Choroid plexus epithelial cell (primary cell): ENCODE results near the gene CHKA.

Source experiments
- DNase-seq: peaks from one replicate; pipeline ENCODE4 v3.0.0-alpha.2; 2010; ENCODE audit warnings: low read depth
- H3K4me3 ChIP-seq: 2 replicates; pipeline ENCODE4 v1.5.1; 2011; ENCODE audit warnings: low read depth, mild to moderate bottlenecking, control low read depth, low read length, moderate library complexity
- CTCF ChIP-seq: conservative IDR thresholded peaks from 2 replicates; pipeline ENCODE4 v1.5.1; 2011; ENCODE audit warnings: low read depth, mild to moderate bottlenecking, control low read depth, inconsistent platforms, low read length, moderate library complexity

The CHKA gene

GRCh38 chr11:68137833-68138232 lies 16.6 kb upstream of the CHKA start:
- no peak for TF ChIP-seq CTCF
- DNase-seq = no peak
- peak overlapping the region; percentile 12 for H3K4me3 ChIP-seq

GRCh38 chr11:68136866-68137265 lies 15.7 kb upstream of the CHKA start:
- DNase-seq = no peak
- TF ChIP-seq CTCF = no peak
- no peak overlapping the region for H3K4me3 ChIP-seq

DNA sequence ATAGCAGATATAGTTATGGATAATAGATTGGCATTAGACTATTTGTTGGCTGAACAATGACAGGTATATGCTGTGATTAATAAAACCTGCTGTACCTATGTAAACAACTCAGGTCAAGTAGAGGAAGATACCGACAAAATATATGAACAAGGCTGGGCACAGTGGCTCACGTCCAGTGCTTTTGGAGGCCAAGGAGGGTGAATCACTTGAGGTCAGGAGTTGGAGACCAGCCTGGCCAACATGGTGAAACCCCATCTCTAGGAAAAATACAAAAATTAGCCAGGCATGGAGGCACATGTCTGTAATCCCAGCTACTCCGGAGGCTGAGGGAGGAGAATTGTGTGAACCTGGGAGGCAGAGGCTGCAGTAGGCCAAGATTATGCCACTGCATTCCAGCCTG lies 14.0 kb upstream of the CHKA start:
- DNase-seq = no peak
- no peak overlapping the region for H3K4me3 ChIP-seq
- TF ChIP-seq CTCF = no peak

GRCh38 chr11:68133761-68134160 lies 12.6 kb upstream of the CHKA start:
- no peak overlapping the region for H3K4me3 ChIP-seq
- DNase-seq = no peak
- no peak for TF ChIP-seq CTCF

DNA sequence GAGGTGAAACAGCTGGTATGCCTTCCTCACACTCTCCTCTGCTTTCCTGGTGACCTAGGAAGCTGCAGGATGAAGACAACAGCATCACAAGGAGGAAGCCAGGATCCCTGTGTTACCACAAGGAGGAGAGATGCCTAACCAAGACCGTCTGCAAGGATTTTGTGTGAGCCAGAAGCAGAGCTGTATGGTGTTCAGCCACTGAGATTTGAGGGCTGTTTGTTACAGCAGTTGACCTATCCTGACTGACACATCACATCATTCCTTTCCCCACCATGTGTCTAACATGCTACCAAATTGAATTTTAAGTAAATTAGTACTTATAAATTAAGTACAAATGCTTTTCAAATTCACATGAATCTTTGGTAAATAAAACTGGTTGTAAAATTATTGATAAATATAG lies 8.9 kb upstream of the CHKA start:
- no peak for TF ChIP-seq CTCF
- H3K4me3 ChIP-seq = no peak overlapping the region
- no peak for DNase-seq

DNA sequence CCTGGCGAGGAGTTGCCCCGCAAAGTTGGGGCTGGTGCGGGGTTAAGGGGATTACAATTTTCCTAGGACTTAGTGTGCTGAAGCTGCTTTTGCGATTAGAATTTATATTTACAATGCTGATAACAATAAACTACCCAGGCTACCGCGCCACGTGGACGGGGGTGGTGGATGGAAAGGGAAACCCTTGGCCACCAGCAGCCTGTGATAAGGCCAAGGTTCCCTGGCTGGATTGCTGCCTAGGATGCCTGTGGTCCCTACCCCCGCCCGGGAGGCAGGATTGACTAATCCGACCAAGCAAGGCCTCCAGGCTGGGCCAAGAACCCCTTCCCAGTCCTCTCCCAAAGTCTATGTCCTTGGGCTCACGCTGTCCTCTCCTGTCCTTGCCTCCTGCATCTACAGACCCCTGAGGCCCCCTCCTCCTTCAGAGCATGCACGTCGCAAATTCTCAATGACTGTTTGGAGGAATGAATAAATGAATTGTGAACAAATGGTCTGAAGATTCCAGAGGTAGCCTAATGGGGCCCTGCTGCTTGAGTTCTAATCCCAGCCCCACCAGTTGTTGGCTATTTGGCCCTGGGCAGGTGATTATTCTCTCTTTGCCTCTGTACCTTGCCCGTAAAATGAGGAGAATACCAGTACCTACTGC lies 7.6 kb upstream of the CHKA start:
- H3K4me3 ChIP-seq = peak overlapping the region; percentile 45
- TF ChIP-seq CTCF = no peak
- peak; percentile 89 for DNase-seq

DNA sequence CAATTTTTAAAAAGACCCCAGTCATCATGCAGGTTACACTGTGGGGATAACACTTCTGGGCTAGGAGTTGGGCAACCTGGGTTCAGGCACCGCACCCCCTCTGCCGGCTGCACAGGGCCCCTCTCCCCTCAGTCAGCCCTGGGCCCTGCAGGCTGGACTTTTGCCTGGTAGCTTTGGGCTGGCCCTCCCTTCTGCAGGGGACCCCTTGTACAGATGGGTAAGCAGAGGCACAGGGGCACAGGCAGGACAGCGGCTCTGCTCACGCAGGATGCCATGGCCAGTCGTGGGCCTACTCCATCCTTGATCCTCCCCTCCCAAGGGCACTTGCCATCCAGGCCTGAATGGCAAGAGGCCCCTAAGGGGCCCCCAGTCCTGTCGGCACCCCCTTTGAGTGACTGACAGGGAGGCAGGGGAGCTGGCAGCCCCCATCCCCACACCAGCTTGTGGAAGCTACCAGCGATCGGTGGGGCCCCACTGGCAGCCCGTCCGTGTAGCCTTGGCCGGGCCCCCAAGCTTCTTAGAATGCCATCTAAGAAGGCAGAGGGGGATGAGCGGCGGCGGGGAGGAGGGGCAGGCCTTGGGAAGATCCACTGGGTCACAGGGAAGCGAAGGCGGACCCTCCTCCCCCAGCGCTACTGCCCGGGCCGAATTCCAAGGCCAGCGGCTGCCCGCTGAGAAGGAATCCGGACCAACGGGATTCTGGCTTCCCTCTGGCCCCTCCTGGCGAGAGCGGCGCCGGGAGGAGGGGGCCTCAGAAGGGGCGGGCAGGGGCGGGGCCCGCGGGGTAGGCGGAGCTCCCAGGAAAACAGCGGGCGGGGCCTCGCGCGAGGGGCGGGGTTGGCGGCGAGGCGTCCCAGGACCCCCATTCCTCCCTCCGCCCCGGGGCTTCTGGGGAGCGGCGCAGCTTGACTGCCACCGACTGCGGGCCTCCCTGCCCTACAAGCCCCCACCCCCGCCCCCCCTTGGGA lies 6.8 kb upstream of the CHKA start:
- no peak for TF ChIP-seq CTCF
- peak overlapping the region; percentile 45 for H3K4me3 ChIP-seq
- peak; percentile 86 for DNase-seq
